Measurements from ENCODE around the gene SPNS2.

DNA sequence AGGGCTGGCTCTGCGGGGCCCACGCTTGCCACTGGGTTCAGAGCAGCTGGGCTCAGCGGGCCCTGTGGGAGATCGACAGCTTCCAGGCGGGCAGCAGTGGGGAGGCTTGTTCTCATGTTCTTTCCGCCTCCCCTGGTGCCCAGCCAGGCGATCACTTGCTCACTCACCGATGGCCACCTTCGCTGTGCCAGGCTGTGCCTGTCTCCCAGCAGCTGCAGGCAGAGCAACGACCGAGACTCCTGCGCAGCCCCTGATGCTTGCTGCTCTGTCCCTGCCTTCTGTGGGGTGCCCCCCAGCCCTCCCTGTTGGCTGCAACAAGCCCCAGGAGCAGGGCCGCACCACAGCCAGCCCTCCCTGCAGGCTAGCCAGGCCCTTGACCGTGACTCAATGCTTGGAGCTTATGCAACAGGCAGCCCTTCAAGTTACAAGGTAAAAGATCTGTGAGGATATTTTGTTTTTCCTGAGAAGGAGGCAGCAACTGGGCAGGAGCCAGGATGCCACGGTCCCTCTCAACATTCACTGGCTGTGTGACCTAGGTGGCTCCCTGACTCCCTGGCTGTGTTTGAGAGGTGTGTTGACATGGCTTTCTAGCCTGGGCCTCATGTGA, 9.6 kb upstream of the SPNS2 start:
- no peak for TF ChIP-seq POLR2A (IDR thresholded peaks at IDR 0.05)
- TF ChIP-seq, protein P1, sequence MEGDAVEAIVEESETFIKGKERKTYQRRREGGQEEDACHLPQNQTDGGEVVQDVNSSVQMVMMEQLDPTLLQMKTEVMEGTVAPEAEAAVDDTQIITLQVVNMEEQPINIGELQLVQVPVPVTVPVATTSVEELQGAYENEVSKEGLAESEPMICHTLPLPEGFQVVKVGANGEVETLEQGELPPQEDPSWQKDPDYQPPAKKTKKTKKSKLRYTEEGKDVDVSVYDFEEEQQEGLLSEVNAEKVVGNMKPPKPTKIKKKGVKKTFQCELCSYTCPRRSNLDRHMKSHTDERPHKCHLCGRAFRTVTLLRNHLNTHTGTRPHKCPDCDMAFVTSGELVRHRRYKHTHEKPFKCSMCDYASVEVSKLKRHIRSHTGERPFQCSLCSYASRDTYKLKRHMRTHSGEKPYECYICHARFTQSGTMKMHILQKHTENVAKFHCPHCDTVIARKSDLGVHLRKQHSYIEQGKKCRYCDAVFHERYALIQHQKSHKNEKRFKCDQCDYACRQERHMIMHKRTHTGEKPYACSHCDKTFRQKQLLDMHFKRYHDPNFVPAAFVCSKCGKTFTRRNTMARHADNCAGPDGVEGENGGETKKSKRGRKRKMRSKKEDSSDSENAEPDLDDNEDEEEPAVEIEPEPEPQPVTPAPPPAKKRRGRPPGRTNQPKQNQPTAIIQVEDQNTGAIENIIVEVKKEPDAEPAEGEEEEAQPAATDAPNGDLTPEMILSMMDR (IDR thresholded peaks at IDR 0.05): no peak

All from vagina (tissue), 2 donors.